Mesenchymal stem cell (in vitro differentiated cells and primary cell): Measurements from ENCODE around the gene GUCY2F. TPM values are rescaled to one million over a fixed set of nuclear protein-coding genes. Genes with fewer than 3 reads are reported as not detected.

Experiments used
- DNase-seq: peaks from one replicate; pipeline ENCODE4 v3.0.0-alpha.2; 2013
- H2AFZ ChIP-seq: one replicate; pipeline ENCODE4 v1.6.1; 2013; ENCODE audit warnings: low read depth, mild to moderate bottlenecking, control low read depth, inconsistent platforms, low read length, moderate library complexity
- H2AK5ac ChIP-seq: 2 replicates; pipeline ENCODE4 v1.6.1; 2013; ENCODE audit warnings: low read length, moderate library complexity, mild to moderate bottlenecking, inconsistent platforms; ENCODE audit not compliant: severe bottlenecking
- H2BK120ac ChIP-seq: one replicate; pipeline ENCODE4 v1.6.1; 2013; ENCODE audit warnings: low read depth, mild to moderate bottlenecking, inconsistent platforms, low read length, moderate library complexity
- H2BK12ac ChIP-seq, 2 experiments: one replicate each; pipeline ENCODE4 v1.6.1; 2013; ENCODE audit warnings: inconsistent platforms in 2 of 2, low read length in 2 of 2, mild to moderate bottlenecking in 2 of 2, moderate library complexity in 2 of 2, control low read depth in 1 of 2
- H2BK15ac ChIP-seq: one replicate; pipeline ENCODE4 v1.6.1; 2013; ENCODE audit warnings: mild to moderate bottlenecking, low read depth, inconsistent platforms; ENCODE audit not compliant: poor library complexity, severe bottlenecking
- H2BK5ac ChIP-seq: 2 replicates; pipeline ENCODE4 v1.6.1; 2013; ENCODE audit warnings: low read depth, mild to moderate bottlenecking, low read length, control low read depth, inconsistent platforms; ENCODE audit not compliant: poor library complexity, severe bottlenecking
- H3K14ac ChIP-seq, 2 experiments: one replicate each; pipeline ENCODE4 v1.6.1; 2013; ENCODE audit warnings: inconsistent platforms in 2 of 2, low read length in 2 of 2, control low read depth in 1 of 2, mild to moderate bottlenecking in 1 of 2, moderate library complexity in 1 of 2
- H3K18ac ChIP-seq, 2 experiments: one replicate each; pipeline ENCODE4 v1.6.1; 2013; ENCODE audit warnings: inconsistent platforms in 2 of 2, low read length in 2 of 2, control low read depth in 1 of 2, low read depth in 1 of 2, mild to moderate bottlenecking in 1 of 2
- H3K23ac ChIP-seq, 2 experiments: one replicate each; pipeline ENCODE4 v1.6.1; 2013; ENCODE audit warnings: inconsistent platforms in 2 of 2, low read length in 2 of 2, mild to moderate bottlenecking in 2 of 2, moderate library complexity in 2 of 2, control low read depth in 1 of 2
- H3K27ac ChIP-seq: 2 replicates; pipeline ENCODE4 v1.5.1; 2013; ENCODE audit warnings: mild to moderate bottlenecking, moderate library complexity, low read length, control low read depth, inconsistent platforms; ENCODE audit not compliant: poor library complexity, severe bottlenecking
- H3K27me3 ChIP-seq, 2 experiments: 2 replicates each; pipeline versions ENCODE4 v1.6.1 to v1.7.0; 2013; ENCODE audit warnings: low read length in 2 of 2, mild to moderate bottlenecking in 2 of 2, moderate library complexity in 2 of 2, control low read depth in 1 of 2, inconsistent platforms in 1 of 2; ENCODE audit not compliant: control insufficient read depth in 1 of 2, insufficient read depth in 1 of 2
- H3K36me3 ChIP-seq, 2 experiments: 2 replicates each; pipeline versions ENCODE4 v1.6.1 to v1.7.0; 2013; ENCODE audit warnings: low read length in 2 of 2, control low read depth in 1 of 2, inconsistent platforms in 1 of 2, low read depth in 1 of 2, mild to moderate bottlenecking in 1 of 2; ENCODE audit not compliant: insufficient read depth in 2 of 2, control insufficient read depth in 1 of 2
- H3K4ac ChIP-seq, 2 experiments: one replicate each; pipeline ENCODE4 v1.6.1; 2013; ENCODE audit warnings: inconsistent platforms in 2 of 2, low read length in 2 of 2, mild to moderate bottlenecking in 2 of 2, moderate library complexity in 2 of 2, control low read depth in 1 of 2, low read depth in 1 of 2
- H3K4me1 ChIP-seq: 2 replicates; pipeline ENCODE4 v1.6.1; 2013; ENCODE audit warnings: low read depth, low read length, control low read depth; ENCODE audit not compliant: control insufficient read depth, insufficient read depth
- H3K4me2 ChIP-seq: 2 replicates; pipeline ENCODE4 v1.6.1; 2013; ENCODE audit warnings: low read length, mild to moderate bottlenecking, inconsistent platforms; ENCODE audit not compliant: poor library complexity, severe bottlenecking
- H3K4me3 ChIP-seq, 2 experiments: 2 replicates each; pipeline versions ENCODE4 v1.5.1 to v1.7.0; 2013; ENCODE audit warnings: low read length in 2 of 2, mild to moderate bottlenecking in 2 of 2, control low read depth in 1 of 2, low read depth in 1 of 2; ENCODE audit not compliant: insufficient read depth in 1 of 2
- H3K79me1 ChIP-seq: replicated peaks from 2 replicates; pipeline ENCODE4 v1.6.1; 2013; ENCODE audit warnings: mild to moderate bottlenecking, control low read depth, low read length, inconsistent platforms; ENCODE audit not compliant: poor library complexity, severe bottlenecking
- H3K9ac ChIP-seq: 2 replicates; pipeline ENCODE4 v1.7.0; 2013; ENCODE audit warnings: mild to moderate bottlenecking, low read length, moderate library complexity
- H3K9me3 ChIP-seq: 2 replicates; pipeline ENCODE4 v1.7.0; 2013; ENCODE audit warnings: mild to moderate bottlenecking, low read length; ENCODE audit not compliant: control insufficient read depth
- H4K8ac ChIP-seq: one replicate; pipeline ENCODE4 v1.6.1; 2013; ENCODE audit warnings: inconsistent platforms, mild to moderate bottlenecking, low read length, moderate library complexity
- H4K91ac ChIP-seq: one replicate; pipeline ENCODE4 v1.6.1; 2013; ENCODE audit warnings: mild to moderate bottlenecking, low read length, inconsistent platforms
- WGBS: methylation state at CpG from one replicate; pipeline ENCODE4 v1.1.7; 2013; ENCODE audit warnings: mixed read lengths; 5-methylcytosine and 5-hydroxymethylcytosine counted together
- polyA plus RNA-seq, 2 experiments: library from polyadenylated mRNA; stranded (reverse); fragments of 200-250 nt; gene quantifications; one replicate each; pipeline ENCODE4 v1.2.3, GENCODE V29; 2013

GUCY2F gene
- polyA plus RNA-seq (2013, experiment 1 of 2), result not detected
- not detected for polyA plus RNA-seq (2013, experiment 2 of 2)

GRCh38 chrX:109481986-109482385 lies at the start of gene GUCY2F:
TSS of gene GUCY2F (minus strand) at chrX:109482086. CDS start at chrX:109475936, 6,150 bp downstream.
- no peak within 1 kb of the TSS for H3K14ac ChIP-seq
- H2BK120ac ChIP-seq, result no peak within 1 kb of the TSS
- H2BK5ac ChIP-seq, result no peak within 1 kb of the TSS
- H3K9ac ChIP-seq, result no peak within 1 kb of the TSS
- H3K4ac ChIP-seq, result no peak within 1 kb of the TSS
- no peak within 1 kb of the TSS for H3K27ac ChIP-seq
- H2BK12ac ChIP-seq, result no peak within 1 kb of the TSS
- H3K27me3 ChIP-seq, result peaks cover 0 to 65% of the 10 kb centered on the region in 2 experiments
- no peaks in the 10 kb centered on the region for H3K4me1 ChIP-seq
- H4K91ac ChIP-seq, result no peak within 1 kb of the TSS
- 64% methylated on average over 3 of the region's 4 CpGs for WGBS
- no peak within 1 kb of the TSS for H3K4me3 ChIP-seq
- no peak within 1 kb of the TSS for H3K23ac ChIP-seq
- no peak within 1 kb of the TSS for H3K18ac ChIP-seq
- H4K8ac ChIP-seq, result no peak within 1 kb of the TSS
- no peaks in the 10 kb centered on the region for H3K36me3 ChIP-seq
- no peaks in the 10 kb centered on the region for H3K79me1 ChIP-seq
- no peak within 1 kb of the TSS for H2AK5ac ChIP-seq
- DNase-seq, result no peak
- H2BK15ac ChIP-seq, result no peak within 1 kb of the TSS
- no peak within 1 kb of the TSS for H3K4me2 ChIP-seq
- H3K9me3 ChIP-seq, result no peaks in the 10 kb centered on the region
- no peak within 1 kb of the TSS for H2AFZ ChIP-seq

- Histone ChIP-seq H3K4me2 (no peak overlapping the region), H3K4me3 (no peak overlapping the region), H2BK120ac (no peak overlapping the region), H3K4ac (no peak overlapping the region), H2AFZ (no peak overlapping the region), H2BK5ac (no peak overlapping the region), H3K4me1 (no peaks in the 10 kb centered on the region), H3K23ac (no peak overlapping the region), H3K14ac (no peak overlapping the region), H3K27me3 (peaks cover 0 to 4% of the 10 kb centered on the region in 2 experiments), H3K79me1 (no peaks in the 10 kb centered on the region), H3K9me3 (no peaks in the 10 kb centered on the region), H4K8ac (no peak overlapping the region), H2BK12ac (no peak overlapping the region), H4K91ac (no peak overlapping the region), H2AK5ac (no peak overlapping the region), H3K9ac (no peak overlapping the region), H2BK15ac (no peak overlapping the region), H3K18ac (no peak overlapping the region), H3K36me3 (no peaks in the 10 kb centered on the region), H3K27ac (no peak overlapping the region)
- WGBS, result no CpG with 5 or more reads among the region's 1 CpG
- no peak for DNase-seq
Observed at GRCh38 chrX:109519001-109519400, 37.1 kb upstream of the GUCY2F start.

- no peaks in the 10 kb centered on the region for H3K79me1 ChIP-seq
- no peak overlapping the region for H3K4me3 ChIP-seq
- no peaks in the 10 kb centered on the region for H3K9me3 ChIP-seq
- H3K4ac ChIP-seq, result no peak overlapping the region
- H3K14ac ChIP-seq, result no peak overlapping the region
- no peak overlapping the region for H2BK5ac ChIP-seq
- no peak overlapping the region for H3K27ac ChIP-seq
- no peak overlapping the region for H2BK12ac ChIP-seq
- H3K27me3 ChIP-seq, result peaks cover 0 to 47% of the 10 kb centered on the region in 2 experiments
- no peak overlapping the region for H3K4me2 ChIP-seq
- no peak overlapping the region for H4K91ac ChIP-seq
- DNase-seq, result no peak
- no peaks in the 10 kb centered on the region for H3K4me1 ChIP-seq
- no peak overlapping the region for H3K23ac ChIP-seq
- no peak overlapping the region for H3K9ac ChIP-seq
- no peak overlapping the region for H2AK5ac ChIP-seq
- no peak overlapping the region for H2BK120ac ChIP-seq
- H2AFZ ChIP-seq, result no peak overlapping the region
- no peak overlapping the region for H3K18ac ChIP-seq
- WGBS, result no CpG with 5 or more reads among the region's 1 CpG
- H2BK15ac ChIP-seq, result no peak overlapping the region
- H3K36me3 ChIP-seq, result no peaks in the 10 kb centered on the region
- H4K8ac ChIP-seq, result no peak overlapping the region
Observed at GRCh38 chrX:109511113-109511512, 29.2 kb upstream of the GUCY2F start.

- no peak for DNase-seq
- no peaks in the 10 kb centered on the region for H3K4me1 ChIP-seq
- no peak overlapping the region for H2BK120ac ChIP-seq
- H2AK5ac ChIP-seq, result no peak overlapping the region
- H3K27me3 ChIP-seq, result peaks cover 0 to 65% of the 10 kb centered on the region in 2 experiments
- no peak overlapping the region for H3K9ac ChIP-seq
- H3K23ac ChIP-seq, result no peak overlapping the region
- no peaks in the 10 kb centered on the region for H3K9me3 ChIP-seq
- H3K27ac ChIP-seq, result no peak overlapping the region
- H4K91ac ChIP-seq, result no peak overlapping the region
- no peak overlapping the region for H2BK12ac ChIP-seq
- H2BK5ac ChIP-seq, result no peak overlapping the region
- no peak overlapping the region for H2BK15ac ChIP-seq
- H3K79me1 ChIP-seq, result no peaks in the 10 kb centered on the region
- H2AFZ ChIP-seq, result no peak overlapping the region
- H4K8ac ChIP-seq, result no peak overlapping the region
- no peak overlapping the region for H3K14ac ChIP-seq
- no peak overlapping the region for H3K4me3 ChIP-seq
- no peak overlapping the region for H3K4ac ChIP-seq
- no peak overlapping the region for H3K4me2 ChIP-seq
- H3K36me3 ChIP-seq, result no peaks in the 10 kb centered on the region
- no peak overlapping the region for H3K18ac ChIP-seq
Observed at GRCh38 chrX:109508915-109509314, 27.0 kb upstream of the GUCY2F start.
